ENCODE measurements around the gene TAP1. TPM values are rescaled to one million over a fixed set of nuclear protein-coding genes. Genes with fewer than 3 reads are reported as not detected.

The TAP1 gene
- total RNA-seq, 1 donor from 2014 or later, result 28.2 TPM

DNA sequence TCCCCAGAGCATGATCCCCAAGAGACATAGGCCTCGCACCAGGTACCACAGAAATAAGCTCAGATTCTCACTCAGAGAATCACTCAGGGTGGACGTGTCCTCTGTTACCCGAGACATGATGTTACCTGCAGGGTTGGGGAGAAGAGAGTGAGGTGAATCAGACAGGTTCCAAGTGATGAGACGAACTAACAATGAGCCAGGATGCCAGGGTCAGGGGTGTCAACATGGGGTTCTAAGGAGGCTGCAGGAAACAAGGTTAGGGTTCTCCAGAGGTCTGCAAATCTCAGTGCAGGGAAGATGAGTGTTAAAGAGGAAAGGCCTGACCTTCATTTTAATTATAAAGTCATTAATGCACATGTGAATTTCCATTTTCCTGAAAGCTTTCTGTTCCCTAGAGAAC, 2.5 kb downstream of the TAP1 start:
- FAIRE-seq, result no peak
- Histone ChIP-seq H3K27me3 (ENCODE audit: control insufficient read depth, insufficient read depth, low read length) (no peaks in the 10 kb centered on the region), H3K4me3 (ENCODE audit: low read depth, low read length) (no peak overlapping the region), H3K36me3 (ENCODE audit: control insufficient read depth, insufficient read depth, low read length) (peaks cover 16% of the 10 kb centered on the region)
- no peak for TF ChIP-seq CTCF (IDR thresholded peaks at IDR 0.05; ENCODE audit: insufficient read depth, low read length, severe bottlenecking)
- no peak for DNase-seq (ENCODE audit: low read depth)

GRCh38 chr6:32849126-32849525, 4.4 kb downstream of the TAP1 start:
- TF ChIP-seq CTCF (IDR thresholded peaks at IDR 0.05; ENCODE audit: insufficient read depth, low read length, severe bottlenecking), result no peak
- no peaks in the 10 kb centered on the region for H3K27me3 ChIP-seq (ENCODE audit: control insufficient read depth, insufficient read depth, low read length)
- no peak for FAIRE-seq

DNA sequence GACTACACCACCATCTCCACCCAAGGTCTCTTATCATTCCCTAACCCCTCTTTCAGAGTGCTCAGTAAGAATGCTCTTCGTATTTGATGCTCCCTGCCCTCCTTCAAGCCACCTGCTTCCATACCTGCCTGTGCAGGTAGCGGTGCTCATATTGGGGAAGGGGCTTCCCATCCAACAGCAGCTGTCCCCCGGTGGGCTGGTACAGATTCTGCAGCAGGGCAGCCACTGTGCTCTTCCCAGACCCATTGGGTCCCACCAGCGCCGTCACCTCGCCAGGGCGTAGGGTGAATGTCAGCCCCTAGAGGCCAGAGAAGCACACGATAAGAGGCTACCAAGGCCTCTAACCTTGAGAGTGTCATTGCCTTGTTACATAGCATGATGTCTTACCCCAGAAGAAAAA, 5.7 kb downstream of the TAP1 start:
- FAIRE-seq, result no peak

More at GRCh38 chr6:32849126-32849525, 4.4 kb downstream of the TAP1 start:
- peaks cover 17% of the 10 kb centered on the region for H3K36me3 ChIP-seq (ENCODE audit: control insufficient read depth, insufficient read depth, low read length)
- no peak overlapping the region for H3K4me3 ChIP-seq (ENCODE audit: low read depth, low read length)
- DNase-seq (ENCODE audit: low read depth), result no peak

DNA sequence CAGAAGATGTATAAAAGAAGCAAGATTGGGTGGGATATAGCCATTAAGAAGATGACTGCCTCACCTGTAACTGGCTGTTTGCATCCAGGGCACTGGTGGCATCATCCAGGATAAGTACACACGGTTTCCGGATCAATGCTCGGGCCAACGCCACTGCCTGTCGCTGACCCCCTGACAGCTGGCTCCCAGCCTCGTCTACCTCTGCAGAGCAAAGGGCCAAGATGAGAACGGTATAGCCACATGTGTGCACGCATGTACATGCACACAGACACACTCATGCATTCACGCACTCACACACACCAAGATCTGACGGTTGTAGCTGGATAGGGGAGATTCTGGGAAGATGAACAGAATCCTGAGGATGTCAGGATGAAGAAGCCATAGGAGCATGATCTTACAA, 6.5 kb downstream of the TAP1 start:
- Histone ChIP-seq H3K27me3 (ENCODE audit: control insufficient read depth, insufficient read depth, low read length) (no peaks in the 10 kb centered on the region), H3K4me3 (ENCODE audit: low read depth, low read length) (no peak overlapping the region), H3K36me3 (ENCODE audit: control insufficient read depth, insufficient read depth, low read length) (peaks cover 21% of the 10 kb centered on the region)
- no peak for TF ChIP-seq CTCF (IDR thresholded peaks at IDR 0.05; ENCODE audit: insufficient read depth, low read length, severe bottlenecking)
- DNase-seq (ENCODE audit: low read depth) (no peak), FAIRE-seq (no peak)

More for the DNA sequence above, 5.7 kb downstream of the TAP1 start:
- Histone ChIP-seq H3K4me3 (ENCODE audit: low read depth, low read length) (no peak overlapping the region), H3K27me3 (ENCODE audit: control insufficient read depth, insufficient read depth, low read length) (no peaks in the 10 kb centered on the region), H3K36me3 (ENCODE audit: control insufficient read depth, insufficient read depth, low read length) (peaks cover 17% of the 10 kb centered on the region)
- TF ChIP-seq CTCF (IDR thresholded peaks at IDR 0.05; ENCODE audit: insufficient read depth, low read length, severe bottlenecking), result no peak
- DNase-seq (ENCODE audit: low read depth), result no peak

DNA sequence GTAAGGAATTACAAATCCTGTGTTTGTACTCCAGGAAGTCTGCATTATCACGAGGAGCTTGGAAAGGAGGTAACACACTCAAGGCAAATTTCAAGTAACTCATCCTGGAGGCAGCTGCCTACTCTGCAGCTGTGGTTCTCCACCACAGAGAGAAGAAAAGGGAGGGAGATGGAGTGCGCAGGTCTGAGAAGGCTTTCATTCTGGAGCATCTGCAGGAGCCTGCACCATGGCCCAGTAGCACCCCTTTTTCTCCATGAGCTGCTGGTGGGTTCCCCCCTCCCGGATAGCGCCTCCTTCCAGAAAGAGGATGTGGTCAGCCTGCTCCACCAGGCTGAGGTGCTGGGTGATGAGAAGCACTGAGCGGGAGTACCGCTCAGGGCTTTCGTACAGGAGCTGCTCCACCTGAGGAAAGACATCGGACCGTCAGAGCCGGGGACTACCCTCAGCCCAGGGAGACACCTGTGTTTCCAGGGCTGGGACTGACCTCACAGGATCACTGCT, 8.1 kb downstream of the TAP1 start:
- no peaks in the 10 kb centered on the region for H3K27me3 ChIP-seq (ENCODE audit: control insufficient read depth, insufficient read depth, low read length)
- no peak for TF ChIP-seq CTCF (IDR thresholded peaks at IDR 0.05; ENCODE audit: insufficient read depth, low read length, severe bottlenecking)
- DNase-seq (ENCODE audit: low read depth) (no peak), FAIRE-seq (no peak)
- peaks cover 15% of the 10 kb centered on the region for H3K36me3 ChIP-seq (ENCODE audit: control insufficient read depth, insufficient read depth, low read length)
- no peak overlapping the region for H3K4me3 ChIP-seq (ENCODE audit: low read depth, low read length)

GRCh38 chr6:32844839-32845383, 8.6 kb downstream of the TAP1 start:
- Histone ChIP-seq H3K36me3 (ENCODE audit: control insufficient read depth, insufficient read depth, low read length) (peaks cover 12% of the 10 kb centered on the region), H3K4me3 (ENCODE audit: low read depth, low read length) (no peak overlapping the region), H3K27me3 (ENCODE audit: control insufficient read depth, insufficient read depth, low read length) (no peaks in the 10 kb centered on the region)
- TF ChIP-seq CTCF (IDR thresholded peaks at IDR 0.05; ENCODE audit: insufficient read depth, low read length, severe bottlenecking), result no peak
- no peak for FAIRE-seq
- no peak for DNase-seq (ENCODE audit: low read depth)
